ENCODE results near the gene CDK2AP2.

DNA sequence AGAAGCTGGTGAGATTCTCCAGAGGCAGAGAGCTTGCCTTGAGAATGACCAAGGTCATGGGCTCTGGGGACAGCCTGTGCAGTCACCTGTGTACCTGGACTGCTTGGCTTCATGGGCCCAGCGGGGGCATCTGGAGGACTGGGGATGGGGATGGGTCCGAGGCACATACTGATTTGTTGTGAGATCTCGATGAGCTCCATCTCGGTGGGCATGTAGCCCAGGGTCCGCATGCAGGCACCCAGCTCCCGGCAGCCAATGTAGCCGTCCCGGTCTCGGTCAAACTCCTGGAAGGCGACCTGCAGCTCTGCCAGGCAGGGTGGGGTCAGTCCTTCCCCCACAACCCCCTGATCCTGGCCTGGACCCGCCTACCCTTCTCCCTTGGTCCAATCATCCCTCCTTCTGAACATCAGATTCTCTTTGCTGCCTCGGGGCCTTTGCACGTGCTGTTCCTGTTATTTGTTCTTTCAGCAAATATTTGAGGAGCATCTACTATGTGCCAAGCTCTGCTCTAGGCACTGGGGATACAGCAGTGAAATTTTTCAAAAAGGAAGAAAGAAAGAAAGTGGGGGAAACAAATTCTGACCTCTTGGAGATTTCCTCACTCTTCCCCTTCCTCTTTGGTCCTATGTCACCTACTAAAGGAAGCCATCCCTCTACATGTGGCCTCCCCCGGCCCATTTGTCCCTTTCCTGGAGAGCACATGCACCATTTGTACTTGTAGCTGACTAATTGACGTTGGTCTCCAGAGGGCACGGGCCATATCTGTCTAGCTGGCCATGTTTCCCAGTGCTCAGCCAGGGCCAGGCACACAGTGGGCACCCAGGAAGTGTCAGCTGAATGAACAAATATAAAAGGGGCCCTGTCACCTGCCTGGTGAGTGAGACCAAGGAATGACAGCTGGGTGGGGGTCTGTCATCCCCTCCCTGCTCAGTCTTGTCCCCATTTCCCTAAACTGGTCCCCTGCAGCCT, 13.2 kb upstream of the CDK2AP2 start:
- TF ChIP-seq, protein P1, sequence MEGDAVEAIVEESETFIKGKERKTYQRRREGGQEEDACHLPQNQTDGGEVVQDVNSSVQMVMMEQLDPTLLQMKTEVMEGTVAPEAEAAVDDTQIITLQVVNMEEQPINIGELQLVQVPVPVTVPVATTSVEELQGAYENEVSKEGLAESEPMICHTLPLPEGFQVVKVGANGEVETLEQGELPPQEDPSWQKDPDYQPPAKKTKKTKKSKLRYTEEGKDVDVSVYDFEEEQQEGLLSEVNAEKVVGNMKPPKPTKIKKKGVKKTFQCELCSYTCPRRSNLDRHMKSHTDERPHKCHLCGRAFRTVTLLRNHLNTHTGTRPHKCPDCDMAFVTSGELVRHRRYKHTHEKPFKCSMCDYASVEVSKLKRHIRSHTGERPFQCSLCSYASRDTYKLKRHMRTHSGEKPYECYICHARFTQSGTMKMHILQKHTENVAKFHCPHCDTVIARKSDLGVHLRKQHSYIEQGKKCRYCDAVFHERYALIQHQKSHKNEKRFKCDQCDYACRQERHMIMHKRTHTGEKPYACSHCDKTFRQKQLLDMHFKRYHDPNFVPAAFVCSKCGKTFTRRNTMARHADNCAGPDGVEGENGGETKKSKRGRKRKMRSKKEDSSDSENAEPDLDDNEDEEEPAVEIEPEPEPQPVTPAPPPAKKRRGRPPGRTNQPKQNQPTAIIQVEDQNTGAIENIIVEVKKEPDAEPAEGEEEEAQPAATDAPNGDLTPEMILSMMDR (IDR thresholded peaks at IDR 0.05), result no peak
- TF ChIP-seq POLR2A (IDR thresholded peaks at IDR 0.05), result no peak

Data from Peyer's patch (tissue), 4 donors.